Measurements from ENCODE around the gene TTI1. TPM values are rescaled to one million over a fixed set of nuclear protein-coding genes. Genes with fewer than 3 reads are reported as not detected.

Gene TTI1
- total RNA-seq = 10 to 100 TPM; 21.7 to 23.1 TPM

- Mint-ChIP-seq H3K27ac (peak within 1 kb of the TSS; percentile 97), H3K27me3 (no peaks in the 10 kb centered on the region), H3K4me1 (peaks cover 73% of the 10 kb centered on the region), H3K36me3 (ENCODE audit: low read depth) (peaks cover 50% of the 10 kb centered on the region), H3K9me3 (peaks cover 2% of the 10 kb centered on the region), H3K4me3 (peak within 1 kb of the TSS; percentile 95)
- ChIA-PET POLR2A (interaction anchor here (1.0 to 3.0 kb wide), 35 partner anchors 8 to 1568 kb away, joined by 3 to 28 read pairs (median 4); partner anchors contain the start of genes MROH8, RALGAPB, RBL1 and RPN2), CTCF (interaction anchor here (0.8 to 2.5 kb wide), 5 partner anchors 13 to 469 kb away, joined by 3 to 11 read pairs (median 4); no protein-coding TSS in a partner anchor)
- DNase-seq = peak; percentile 92
These were observed at the start of gene TTI1, which contains the start of gene RPRD1B for GRCh38 chr20:38033330-38034107. Gene TTI1 (minus strand): TSS chr20:38033456. CDS start chr20:38013816, 19,640 bp downstream. Gene RPRD1B (plus strand): TSS chr20:38033746. CDS start chr20:38033948, 202 bp downstream.

DNA sequence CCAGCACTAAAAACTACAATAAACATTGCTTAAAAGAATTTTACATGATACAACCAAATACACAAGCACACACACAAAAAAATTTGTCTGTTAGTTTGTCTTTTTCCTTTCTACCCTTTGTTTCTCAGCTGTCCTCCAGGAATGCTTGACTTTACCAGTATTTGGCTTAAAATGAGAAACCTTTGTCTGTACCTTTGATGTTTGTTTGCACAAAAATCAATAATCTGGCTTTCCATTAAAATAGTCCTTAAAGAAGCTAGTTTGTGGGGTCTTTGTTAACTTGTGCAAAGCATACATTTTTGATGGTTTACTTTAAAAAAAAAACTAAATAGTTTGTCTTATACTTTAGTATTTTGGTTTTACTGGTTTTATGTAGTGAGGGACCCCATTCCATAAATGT, 49.6 kb upstream of the TTI1 start:
- Mint-ChIP-seq H3K4me1 (no peaks in the 10 kb centered on the region), H3K27ac (no peak overlapping the region), H3K27me3 (no peaks in the 10 kb centered on the region), H3K36me3 (ENCODE audit: low read depth) (peaks cover 60% of the 10 kb centered on the region), H3K9me3 (peaks cover 3% of the 10 kb centered on the region), H3K4me3 (no peak overlapping the region)
- ChIA-PET CTCF (interaction anchor here (0.6 to 2.3 kb wide), 2 partner anchors 10 to 62 kb away, joined by 4 to 11 read pairs; no protein-coding TSS in a partner anchor), POLR2A (interaction anchor here (0.6 to 1.2 kb wide), 2 partner anchors 11 to 20 kb away, joined by 3 to 6 read pairs; no protein-coding TSS in a partner anchor)
- no peak for DNase-seq

- Mint-ChIP-seq H3K36me3 (ENCODE audit: low read depth) (peaks cover 61% of the 10 kb centered on the region), H3K4me3 (no peak overlapping the region), H3K27me3 (no peaks in the 10 kb centered on the region), H3K4me1 (no peaks in the 10 kb centered on the region), H3K27ac (no peak overlapping the region), H3K9me3 (peaks cover 3% of the 10 kb centered on the region)
- DNase-seq = no peak
- ChIA-PET POLR2A (no interaction called here), CTCF (interaction anchor here (2.3 kb wide), 1 partner anchor 8 kb away, joined by 11 read pairs; no protein-coding TSS in a partner anchor)
These were observed 48.3 kb upstream of the TTI1 start for GRCh38 chr20:38081575-38081974.

GRCh38 chr20:38079353-38079752, 46.1 kb upstream of the TTI1 start:
- H3K4me1 Mint-ChIP-seq = no peaks in the 10 kb centered on the region
- DNase-seq = no peak
- no peak overlapping the region for H3K4me3 Mint-ChIP-seq
- CTCF ChIA-PET = interaction anchor here (0.7 to 1.4 kb wide), 2 partner anchors 32 to 142 kb away, joined by 3 read pairs; no protein-coding TSS in a partner anchor
- no peak overlapping the region for H3K27ac Mint-ChIP-seq
- peaks cover 3% of the 10 kb centered on the region for H3K9me3 Mint-ChIP-seq
- POLR2A ChIA-PET = no interaction called here
- no peaks in the 10 kb centered on the region for H3K27me3 Mint-ChIP-seq
- peaks cover 67% of the 10 kb centered on the region for H3K36me3 Mint-ChIP-seq (ENCODE audit: low read depth)

- Mint-ChIP-seq H3K4me1 (no peaks in the 10 kb centered on the region), H3K36me3 (ENCODE audit: low read depth) (peaks cover 68% of the 10 kb centered on the region), H3K27me3 (no peaks in the 10 kb centered on the region), H3K4me3 (no peak overlapping the region), H3K9me3 (peaks cover 3% of the 10 kb centered on the region), H3K27ac (no peak overlapping the region)
- no peak for DNase-seq
- ChIA-PET POLR2A (interaction anchor here (1.1 kb wide), 1 partner anchor 10 kb away, joined by 3 read pairs; no protein-coding TSS in a partner anchor), CTCF (interaction anchor here (0.6 to 1.3 kb wide), 4 partner anchors 15 to 407 kb away, joined by 3 to 4 read pairs (median 4); no protein-coding TSS in a partner anchor)
These were observed 44.8 kb upstream of the TTI1 start for GRCh38 chr20:38078084-38078483.

- Mint-ChIP-seq H3K36me3 (ENCODE audit: low read depth) (peaks cover 76% of the 10 kb centered on the region), H3K9me3 (peaks cover 3% of the 10 kb centered on the region), H3K27ac (no peak overlapping the region), H3K27me3 (no peaks in the 10 kb centered on the region), H3K4me1 (no peaks in the 10 kb centered on the region), H3K4me3 (no peak overlapping the region)
- ChIA-PET POLR2A (no interaction called here), CTCF (no interaction called here)
- DNase-seq = no peak
These were observed 43.3 kb upstream of the TTI1 start for GRCh38 chr20:38076548-38076947.

DNA sequence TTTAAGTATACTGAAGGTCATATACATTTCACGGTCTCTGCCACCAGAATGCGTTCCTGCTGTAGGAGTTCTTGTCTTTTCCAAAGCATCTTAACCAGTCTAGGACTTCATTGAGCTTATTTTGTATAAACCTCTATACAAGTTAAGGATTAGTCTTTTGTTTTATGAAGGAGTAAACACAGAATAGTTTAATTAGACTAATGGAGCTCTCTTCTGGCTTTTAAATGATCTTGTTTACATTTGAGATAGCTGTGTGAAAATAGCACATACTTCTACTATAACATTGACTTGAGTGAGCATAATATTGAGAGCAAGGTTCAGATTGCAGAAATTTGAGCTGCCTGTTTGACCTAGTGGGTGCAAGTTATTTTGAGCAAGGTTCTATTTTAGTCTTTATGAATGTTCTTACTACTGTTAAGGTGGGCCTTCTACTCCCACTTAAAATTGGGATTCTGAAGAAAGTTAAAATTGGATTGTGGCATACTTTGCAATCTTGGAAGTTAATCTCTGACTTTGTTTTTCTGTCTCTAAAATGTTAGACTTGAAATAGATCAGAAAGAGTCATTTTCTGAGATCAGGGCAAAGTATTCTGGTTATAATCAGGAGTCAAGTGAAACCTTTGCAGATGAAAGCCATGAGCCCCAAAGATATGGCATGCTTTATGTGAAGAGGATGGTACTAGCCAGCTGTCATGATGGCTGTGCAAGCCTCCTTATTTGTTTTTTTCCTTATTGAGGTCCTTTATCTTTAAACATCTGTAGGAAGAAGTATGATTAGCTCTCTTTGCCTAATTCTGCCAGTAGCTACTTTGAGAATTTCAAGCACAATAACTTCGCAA, 42.1 kb upstream of the TTI1 start:
- no peak for DNase-seq
- peaks cover 78% of the 10 kb centered on the region for H3K36me3 Mint-ChIP-seq (ENCODE audit: low read depth)
- no peak overlapping the region for H3K4me3 Mint-ChIP-seq
- ChIA-PET POLR2A (no interaction called here), CTCF (interaction anchor here (1.1 to 1.6 kb wide), 3 partner anchors 18 to 146 kb away, joined by 3 to 5 read pairs (median 3); no protein-coding TSS in a partner anchor)
- no peaks in the 10 kb centered on the region for H3K4me1 Mint-ChIP-seq
- H3K27ac Mint-ChIP-seq = no peak overlapping the region
- peaks cover 3% of the 10 kb centered on the region for H3K9me3 Mint-ChIP-seq
- no peaks in the 10 kb centered on the region for H3K27me3 Mint-ChIP-seq

GRCh38 chr20:38073307-38074071, 40.2 kb upstream of the TTI1 start:
- no peak overlapping the region for H3K27ac Mint-ChIP-seq
- peaks cover 73% of the 10 kb centered on the region for H3K36me3 Mint-ChIP-seq (ENCODE audit: low read depth)
- ChIA-PET CTCF (interaction anchor here (0.7 to 2.4 kb wide), 19 partner anchors 9 to 203 kb away, joined by 3 to 38 read pairs (median 4); no protein-coding TSS in a partner anchor), POLR2A (no interaction called here)
- H3K4me1 Mint-ChIP-seq = no peaks in the 10 kb centered on the region
- H3K9me3 Mint-ChIP-seq = no peaks in the 10 kb centered on the region
- no peaks in the 10 kb centered on the region for H3K27me3 Mint-ChIP-seq
- no peak overlapping the region for H3K4me3 Mint-ChIP-seq
- DNase-seq = no peak

GRCh38 chr20:38072898-38073297, 39.6 kb upstream of the TTI1 start:
- no peak overlapping the region for H3K4me3 Mint-ChIP-seq
- H3K36me3 Mint-ChIP-seq (ENCODE audit: low read depth) = peaks cover 71% of the 10 kb centered on the region
- H3K27me3 Mint-ChIP-seq = no peaks in the 10 kb centered on the region
- H3K9me3 Mint-ChIP-seq = no peaks in the 10 kb centered on the region
- POLR2A ChIA-PET = no interaction called here
- H3K4me1 Mint-ChIP-seq = no peaks in the 10 kb centered on the region
- DNase-seq = no peak
- CTCF ChIA-PET = interaction anchor here (0.7 to 2.4 kb wide), 17 partner anchors 10 to 204 kb away, joined by 3 to 38 read pairs (median 4); no protein-coding TSS in a partner anchor
- no peak overlapping the region for H3K27ac Mint-ChIP-seq

GRCh38 chr20:38067717-38068365, 34.6 kb upstream of the TTI1 start:
- ChIA-PET POLR2A (no interaction called here), CTCF (interaction anchor here (1.4 to 2.0 kb wide), 2 partner anchors 23 to 153 kb away, joined by 3 to 6 read pairs; no protein-coding TSS in a partner anchor)
- no peak for DNase-seq
- no peak overlapping the region for H3K4me3 Mint-ChIP-seq
- no peak overlapping the region for H3K27ac Mint-ChIP-seq
- no peaks in the 10 kb centered on the region for H3K27me3 Mint-ChIP-seq
- no peaks in the 10 kb centered on the region for H3K4me1 Mint-ChIP-seq
- H3K36me3 Mint-ChIP-seq (ENCODE audit: low read depth) = peaks cover 70% of the 10 kb centered on the region
- H3K9me3 Mint-ChIP-seq = no peaks in the 10 kb centered on the region

- no peak overlapping the region for H3K27ac Mint-ChIP-seq
- H3K27me3 Mint-ChIP-seq = no peaks in the 10 kb centered on the region
- no peak overlapping the region for H3K4me3 Mint-ChIP-seq
- CTCF ChIA-PET = interaction anchor here (0.7 to 2.0 kb wide), 2 partner anchors 9 to 154 kb away, joined by 4 to 6 read pairs; no protein-coding TSS in a partner anchor
- peaks cover 63% of the 10 kb centered on the region for H3K36me3 Mint-ChIP-seq (ENCODE audit: low read depth)
- POLR2A ChIA-PET = no interaction called here
- no peaks in the 10 kb centered on the region for H3K4me1 Mint-ChIP-seq
- no peaks in the 10 kb centered on the region for H3K9me3 Mint-ChIP-seq
- no peak for DNase-seq
These were observed 33.9 kb upstream of the TTI1 start for GRCh38 chr20:38066969-38067716.

Measured in activated CD4-positive, alpha-beta memory T cell treated with anti-CD3 and anti-CD28 coated beads, Interleukin-2, amount 10 ng/mL, durations not matched to agents 7 days and 5 days (primary cell).